NCI-H2107 treated with DMSO at 0.1 percent for 48 hours (cell line): Measurements from ENCODE around the gene SAPCD2.

ENCODE experiments used
- DNase-seq: peaks from one replicate; lab custom pipeline; 2025; ENCODE audit not compliant: unreplicated experiment; lab: John Stamatoyannopoulos, UW

SAPCD2 gene

DNA sequence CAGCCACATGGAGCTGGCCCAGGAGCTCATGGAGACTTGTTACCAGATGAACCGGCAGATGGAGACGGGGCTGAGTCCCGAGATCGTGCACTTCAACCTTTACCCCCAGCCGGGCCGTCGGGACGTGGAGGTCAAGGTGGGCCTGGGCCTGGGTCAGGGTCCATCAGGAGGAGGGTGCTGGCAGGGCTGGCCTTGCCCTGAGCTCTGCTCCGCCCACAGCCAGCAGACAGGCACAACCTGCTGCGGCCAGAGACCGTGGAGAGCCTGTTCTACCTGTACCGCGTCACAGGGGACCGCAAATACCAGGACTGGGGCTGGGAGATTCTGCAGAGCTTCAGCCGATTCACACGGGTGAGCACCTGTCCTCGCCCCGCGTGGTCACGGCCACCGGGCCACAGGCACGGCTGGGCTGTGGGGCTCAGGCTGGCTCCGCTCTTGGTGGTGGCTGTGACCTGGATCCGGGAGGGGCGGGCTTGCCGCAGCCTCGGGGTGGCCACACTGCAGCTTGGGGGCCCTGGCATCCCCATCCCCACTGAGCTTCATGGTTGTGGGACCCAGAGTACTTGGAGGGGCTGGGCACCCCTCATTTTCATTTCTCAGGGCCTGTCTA is 37.1 kb upstream of the SAPCD2 start:
- DNase-seq, result no peak

- no peak for DNase-seq
Measured at GRCh38 chr9:137106662-137107250, 36.4 kb upstream of the SAPCD2 start.

DNA sequence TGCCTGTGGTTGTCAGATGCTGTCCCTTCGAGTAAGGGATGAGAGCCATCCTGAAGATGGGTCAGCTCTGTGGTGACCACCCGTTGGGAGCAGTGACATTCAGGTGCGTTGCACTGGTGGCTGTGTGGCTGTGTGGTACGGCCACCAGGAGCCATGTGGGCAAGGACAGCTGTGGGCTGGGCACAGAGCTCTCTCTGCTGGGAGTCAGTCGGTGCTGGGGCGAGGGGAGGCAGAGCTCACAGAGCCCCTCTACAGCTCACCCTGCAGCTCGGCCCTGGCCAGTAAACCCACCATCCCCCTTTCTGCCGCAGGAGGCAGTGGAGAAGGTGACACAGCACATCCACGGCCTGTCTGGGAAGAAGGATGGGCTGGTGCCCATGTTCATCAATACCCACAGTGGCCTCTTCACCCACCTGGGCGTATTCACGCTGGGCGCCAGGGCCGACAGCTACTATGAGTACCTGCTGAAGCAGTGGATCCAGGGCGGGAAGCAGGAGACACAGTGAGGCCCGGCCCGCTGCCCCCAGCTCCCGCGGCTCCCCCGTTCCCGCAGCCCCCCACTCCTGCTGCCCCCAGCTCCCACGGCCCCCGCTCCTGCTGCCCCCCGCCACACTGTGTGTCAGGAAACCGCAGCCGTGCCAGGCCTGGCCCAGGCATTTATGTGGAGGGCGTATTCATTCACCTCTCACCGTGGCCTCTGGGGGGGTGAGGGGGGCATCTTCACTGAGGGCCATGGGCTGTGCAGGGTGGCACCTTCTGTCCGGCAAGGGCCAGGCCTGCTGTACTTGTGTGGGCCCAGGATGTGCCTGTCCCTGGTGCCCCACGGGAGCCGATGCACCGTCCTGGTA is 35.7 kb upstream of the SAPCD2 start:
- no peak for DNase-seq

DNA sequence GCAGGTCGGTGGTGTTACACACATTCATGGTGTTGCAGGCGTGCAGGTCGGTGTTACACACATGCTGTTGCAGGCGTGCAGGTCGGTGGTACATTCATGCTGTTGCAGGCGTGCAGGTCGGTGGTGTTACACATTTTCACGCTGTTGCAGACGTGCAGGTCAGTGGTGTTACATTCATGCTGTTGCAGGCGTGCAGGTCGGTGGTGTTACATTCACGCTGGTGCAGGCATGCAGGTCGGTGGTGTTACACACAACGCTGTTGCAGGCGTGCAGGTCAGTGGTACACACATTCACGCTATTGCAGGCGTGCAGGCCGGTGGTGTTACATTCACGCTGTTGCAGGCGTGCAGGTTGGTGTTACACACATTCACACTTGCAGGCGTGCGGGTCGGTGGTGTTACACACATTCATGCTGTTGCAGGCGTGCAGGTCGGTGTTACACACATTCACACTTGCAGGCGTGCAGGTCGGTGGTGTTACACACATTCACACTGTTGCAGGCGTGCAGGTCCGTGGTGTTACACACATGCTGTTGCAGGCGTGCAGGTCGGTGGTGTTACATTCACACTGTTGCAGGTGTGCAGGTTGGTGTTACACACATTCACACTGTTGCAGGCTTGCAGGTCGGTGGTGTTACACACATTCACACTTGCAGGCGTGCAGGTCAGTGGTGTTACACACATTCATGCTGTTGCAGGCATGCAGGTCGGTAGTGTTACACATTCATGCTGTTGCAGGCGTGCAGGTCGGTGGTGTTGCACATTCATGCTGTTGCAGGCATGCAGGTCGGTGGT is 33.0 kb upstream of the SAPCD2 start:
- DNase-seq, result no peak

DNA sequence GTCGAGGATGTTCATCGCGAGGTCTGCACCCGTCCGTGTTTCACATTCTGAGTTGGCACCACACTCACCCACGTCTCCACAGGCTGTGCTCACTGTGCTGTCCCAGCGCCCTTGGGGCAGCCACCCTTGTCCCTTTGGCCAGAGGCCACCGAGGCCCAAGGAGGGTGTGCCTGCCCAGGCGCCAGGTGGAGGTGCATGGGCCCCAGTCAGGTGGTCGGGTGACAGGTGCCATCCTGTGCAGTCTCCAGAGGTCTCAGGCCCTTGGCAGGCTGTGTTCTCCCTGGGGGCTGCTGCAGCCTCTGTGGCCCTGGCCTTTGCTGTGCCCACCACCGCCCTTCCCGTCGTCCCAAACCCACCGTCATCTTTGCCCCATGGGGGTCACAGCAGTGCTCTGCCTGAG is 28.9 kb upstream of the SAPCD2 start:
- no peak for DNase-seq

- DNase-seq, result no peak
Measured at GRCh38 chr9:137097761-137098462, 27.6 kb upstream of the SAPCD2 start.

DNA sequence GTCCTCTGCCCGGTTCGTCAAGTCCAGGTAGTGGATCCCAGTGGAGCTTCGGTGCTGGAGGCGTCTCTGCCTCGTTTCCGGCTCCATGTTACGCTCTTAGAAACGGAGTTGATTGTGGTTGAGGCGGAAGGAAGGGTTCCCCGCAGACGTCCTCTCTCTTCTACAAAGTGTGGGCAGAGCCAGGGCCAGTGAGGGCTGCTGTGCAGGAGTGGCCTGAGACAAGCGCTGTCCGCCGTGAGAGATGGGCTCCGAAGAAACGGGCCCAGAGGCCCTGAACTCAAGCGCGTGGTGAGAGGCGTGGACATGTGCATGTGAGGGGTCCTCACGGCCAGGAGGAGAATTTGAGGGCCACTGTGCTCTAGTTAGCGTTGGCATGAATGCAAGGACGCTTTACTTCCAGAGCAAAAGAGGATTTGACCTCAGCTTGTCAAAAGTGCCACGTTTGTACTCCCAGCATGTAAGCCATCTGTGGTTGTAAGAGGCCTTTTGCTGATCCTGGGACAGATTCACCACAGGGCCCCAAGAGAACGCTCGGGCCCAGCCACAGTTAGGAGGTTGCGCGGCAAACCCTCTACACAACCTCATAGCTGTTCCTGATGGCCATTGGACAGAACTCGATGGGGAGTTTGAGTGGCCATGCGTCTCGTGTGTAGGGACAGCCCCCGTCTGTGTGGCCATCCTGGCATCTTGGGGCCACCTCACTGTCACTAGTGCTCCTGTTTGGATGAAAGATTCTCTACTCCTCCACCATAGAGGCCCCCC is 26.6 kb upstream of the SAPCD2 start:
- no peak for DNase-seq

GRCh38 chr9:137095664-137096517 is 25.5 kb upstream of the SAPCD2 start:
- DNase-seq, result peak; percentile 66

- no peak for DNase-seq
Measured at GRCh38 chr9:137089232-137089947, 19.0 kb upstream of the SAPCD2 start.

DNA sequence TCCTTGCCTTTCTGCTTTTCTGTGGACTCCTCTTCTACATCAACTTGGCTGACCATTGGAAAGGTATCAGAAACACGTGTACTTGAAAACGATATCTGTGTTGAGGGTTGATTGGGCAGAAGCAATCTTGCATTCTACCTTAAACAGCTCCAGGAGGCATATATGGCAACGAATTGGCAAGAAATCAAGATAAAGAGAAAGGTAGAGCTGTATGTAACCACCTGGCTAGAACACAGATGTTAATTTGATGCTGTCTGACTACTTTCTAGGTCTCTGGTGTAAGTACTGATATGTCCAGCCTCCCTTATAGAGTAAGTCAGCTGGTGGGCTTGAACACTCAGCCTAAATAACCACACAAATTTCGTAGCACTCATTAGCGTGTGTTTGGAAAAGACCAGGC is 17.8 kb upstream of the SAPCD2 start:
- peak; percentile 77 for DNase-seq

DNA sequence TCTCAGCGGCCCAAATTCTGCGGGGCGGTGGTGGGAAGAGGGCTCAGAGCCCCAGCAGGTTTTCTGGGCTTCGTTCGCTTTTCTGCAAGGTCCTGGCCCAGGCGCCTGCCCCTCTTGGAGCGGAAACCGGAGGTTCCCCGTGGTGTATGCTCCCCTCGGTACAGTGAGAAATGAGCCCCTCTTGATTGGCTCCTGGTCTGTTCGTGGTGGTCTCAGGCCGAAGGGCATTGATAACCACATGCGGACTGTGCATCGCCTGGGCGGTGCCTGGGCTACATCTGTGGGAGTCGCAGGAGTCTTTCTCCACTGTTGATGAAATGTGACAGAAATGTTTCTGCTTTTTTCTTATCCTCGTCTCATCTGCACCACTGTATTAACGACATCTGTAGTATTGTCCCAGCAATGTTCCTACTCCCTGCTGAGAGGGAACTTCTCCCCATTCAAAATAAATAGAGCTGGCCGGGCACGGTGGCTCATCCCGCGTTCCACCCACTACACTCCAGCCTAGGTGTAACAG is 17.1 kb upstream of the SAPCD2 start:
- no peak for DNase-seq

- peak; percentile 97 for DNase-seq
Measured at GRCh38 chr9:137086531-137087408, 16.4 kb upstream of the SAPCD2 start, which contains the start of gene MAN1B1. Gene MAN1B1 (plus strand): TSS chr9:137086985. CDS start chr9:137087000, 15 bp downstream.

GRCh38 chr9:137085920-137086530 is 15.7 kb upstream of the SAPCD2 start:
- DNase-seq, result no peak

GRCh38 chr9:137084526-137084925 is 14.2 kb upstream of the SAPCD2 start:
- no peak for DNase-seq

DNA sequence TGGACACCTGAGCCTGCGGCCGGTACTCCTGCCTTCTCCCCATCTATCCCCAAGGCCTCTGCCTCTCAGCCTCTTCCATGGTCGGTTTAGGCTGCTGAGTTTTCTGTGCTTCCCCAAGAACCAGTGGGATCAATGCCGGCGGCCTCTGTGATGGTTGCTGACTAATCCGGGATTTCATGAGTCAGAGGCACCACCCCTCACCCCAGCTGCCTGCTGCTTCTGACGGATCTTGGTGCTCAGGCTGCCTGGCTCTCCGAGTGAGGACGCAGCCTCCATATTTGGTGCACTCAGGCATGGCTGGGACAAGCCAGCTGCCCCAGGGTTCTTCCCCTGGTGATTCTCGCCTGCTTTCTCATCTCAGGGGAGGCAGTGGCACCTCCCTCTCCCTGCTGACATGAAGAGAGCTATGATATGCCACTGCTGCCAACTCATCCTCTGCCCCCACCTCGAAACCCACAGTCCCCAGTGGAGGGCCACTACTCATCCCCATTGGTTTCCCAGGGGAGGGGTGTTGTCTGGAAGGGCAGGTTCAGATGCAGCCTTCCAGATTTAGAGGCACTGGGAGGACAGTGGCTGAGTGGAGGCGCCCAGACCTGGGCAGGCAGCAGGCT is 13.1 kb upstream of the SAPCD2 start:
- no peak for DNase-seq

DNA sequence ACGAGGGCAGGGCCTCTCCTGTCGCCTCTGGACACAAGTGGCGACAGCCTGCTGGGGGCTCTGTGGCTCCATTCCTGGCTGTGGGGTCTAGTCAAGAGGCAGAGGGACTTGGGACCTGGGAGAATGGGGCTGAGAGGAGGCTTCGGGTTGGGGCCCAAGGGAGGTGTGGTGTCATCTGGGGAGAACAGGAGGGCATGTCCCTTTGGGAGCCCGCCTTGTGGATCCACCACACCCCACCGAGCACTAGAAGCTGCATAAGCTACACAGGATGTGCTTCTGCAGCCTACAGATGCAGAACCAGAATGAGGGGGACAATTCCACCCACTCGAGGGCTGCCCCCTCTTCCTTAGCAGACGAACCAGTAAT is 12.6 kb upstream of the SAPCD2 start:
- DNase-seq, result no peak
